ENCODE data around the gene ZBTB38. TPM values are rescaled to one million over a fixed set of nuclear protein-coding genes. Genes with fewer than 3 reads are reported as not detected.

The ZBTB38 gene
- total and polyA plus RNA-seq, 3 donors from 2014 or later: 66.7 to 167 (median 131) TPM

DNA sequence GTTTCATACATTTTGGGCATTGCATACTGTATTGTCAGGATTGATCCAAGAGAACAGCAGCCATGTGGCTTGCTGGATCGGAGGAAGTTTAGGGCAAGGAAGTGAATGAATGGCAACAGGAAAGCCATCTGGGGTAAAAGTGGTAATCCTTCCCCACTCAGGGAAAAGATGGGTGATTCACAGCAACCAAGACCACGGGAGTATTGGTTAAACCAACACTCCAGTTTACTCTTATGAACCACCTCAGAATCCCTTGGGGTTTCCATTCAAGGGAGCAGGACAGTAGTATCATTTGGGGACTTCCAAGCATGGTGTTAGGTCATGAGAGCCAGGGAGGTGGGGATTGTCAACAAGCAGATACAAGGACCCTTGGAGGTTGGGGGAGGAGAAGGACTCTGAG is 25.2 kb upstream of the ZBTB38 start:
- intact Hi-C loops (cut with DNase I; ENCODE audit: low total_unique reads): no loop called here
- no peaks in the 10 kb centered on the region for H3K4me1 ChIP-seq
- no peaks in the 10 kb centered on the region for H3K36me3 ChIP-seq (ENCODE audit: low read depth, missing control alignments)
- no peaks in the 10 kb centered on the region for H3K9me3 ChIP-seq
- H3K27me3 ChIP-seq: no peaks in the 10 kb centered on the region
- H3K27ac ChIP-seq: no peak overlapping the region
- 46 to 85% methylated on average over 2 of the region's 2 CpGs for WGBS, 2 donors
- TF ChIP-seq POLR2A (IDR thresholded peaks at IDR 0.05): no peak
- TF ChIP-seq, protein P1, sequence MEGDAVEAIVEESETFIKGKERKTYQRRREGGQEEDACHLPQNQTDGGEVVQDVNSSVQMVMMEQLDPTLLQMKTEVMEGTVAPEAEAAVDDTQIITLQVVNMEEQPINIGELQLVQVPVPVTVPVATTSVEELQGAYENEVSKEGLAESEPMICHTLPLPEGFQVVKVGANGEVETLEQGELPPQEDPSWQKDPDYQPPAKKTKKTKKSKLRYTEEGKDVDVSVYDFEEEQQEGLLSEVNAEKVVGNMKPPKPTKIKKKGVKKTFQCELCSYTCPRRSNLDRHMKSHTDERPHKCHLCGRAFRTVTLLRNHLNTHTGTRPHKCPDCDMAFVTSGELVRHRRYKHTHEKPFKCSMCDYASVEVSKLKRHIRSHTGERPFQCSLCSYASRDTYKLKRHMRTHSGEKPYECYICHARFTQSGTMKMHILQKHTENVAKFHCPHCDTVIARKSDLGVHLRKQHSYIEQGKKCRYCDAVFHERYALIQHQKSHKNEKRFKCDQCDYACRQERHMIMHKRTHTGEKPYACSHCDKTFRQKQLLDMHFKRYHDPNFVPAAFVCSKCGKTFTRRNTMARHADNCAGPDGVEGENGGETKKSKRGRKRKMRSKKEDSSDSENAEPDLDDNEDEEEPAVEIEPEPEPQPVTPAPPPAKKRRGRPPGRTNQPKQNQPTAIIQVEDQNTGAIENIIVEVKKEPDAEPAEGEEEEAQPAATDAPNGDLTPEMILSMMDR (IDR thresholded peaks at IDR 0.05): no peak
- no peak for DNase-seq
- no peak overlapping the region for H3K4me3 ChIP-seq

DNA sequence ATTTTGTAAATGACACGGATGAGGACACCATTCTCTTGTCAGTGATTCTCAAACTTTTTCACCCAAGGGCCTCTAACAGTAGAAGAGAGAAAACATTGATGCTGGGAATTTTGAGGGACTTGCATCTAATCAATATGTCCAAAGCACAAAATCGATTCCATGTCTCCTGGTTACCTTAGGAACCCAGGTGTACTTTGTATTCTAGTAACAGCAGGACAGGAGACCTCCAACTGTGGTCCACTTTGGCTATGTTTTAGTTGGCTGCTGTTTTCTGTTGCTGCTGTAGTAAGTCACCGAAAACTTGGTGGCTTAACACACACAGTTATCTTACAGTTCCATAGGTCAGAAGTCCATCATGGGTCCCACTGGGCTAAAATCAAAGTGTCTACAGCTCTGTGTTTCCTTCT is 24.4 kb upstream of the ZBTB38 start:
- 87 to 88% methylated on average over 3 of the region's 3 CpGs for WGBS, 2 donors
- no peak for TF ChIP-seq POLR2A (IDR thresholded peaks at IDR 0.05)
- TF ChIP-seq, protein P1 (IDR thresholded peaks at IDR 0.05): no peak

DNA sequence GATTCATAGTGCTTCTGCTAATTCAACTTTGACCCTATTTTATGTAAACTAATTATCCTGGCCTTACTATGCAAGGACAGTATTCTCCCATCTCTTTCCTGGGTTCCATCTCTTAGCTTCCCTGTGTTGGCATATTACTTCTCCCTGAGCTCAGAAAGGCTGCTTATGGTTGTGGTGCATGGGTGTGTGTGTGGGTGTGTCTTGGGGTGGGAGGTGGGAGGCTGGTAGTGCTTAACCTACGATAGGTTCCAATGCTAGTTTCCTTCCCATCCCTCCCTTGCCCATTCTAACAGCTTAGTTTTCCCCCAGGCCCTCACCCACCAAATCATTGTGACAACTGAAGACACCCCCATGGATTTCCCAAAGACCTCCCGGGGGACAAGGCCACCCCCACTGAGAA is 22.8 kb upstream of the ZBTB38 start:
- intact Hi-C loops (cut with DNase I; ENCODE audit: low total_unique reads): no loop called here
- DNase-seq: no peak
- no peak overlapping the region for H3K4me3 ChIP-seq
- H3K27ac ChIP-seq: no peak overlapping the region
- TF ChIP-seq POLR2A (IDR thresholded peaks at IDR 0.05): no peak
- TF ChIP-seq, protein P1 (IDR thresholded peaks at IDR 0.05): no peak
- H3K9me3 ChIP-seq: no peaks in the 10 kb centered on the region
- no peaks in the 10 kb centered on the region for H3K27me3 ChIP-seq
- WGBS, 2 donors: 86 to 97% methylated on average over 1 to 2 of the region's 2 CpGs
- H3K36me3 ChIP-seq (ENCODE audit: low read depth, missing control alignments): no peaks in the 10 kb centered on the region
- no peaks in the 10 kb centered on the region for H3K4me1 ChIP-seq

More for the DNA sequence above, 24.4 kb upstream of the ZBTB38 start:
- Histone ChIP-seq H3K4me1 (no peaks in the 10 kb centered on the region), H3K4me3 (no peak overlapping the region), H3K36me3 (ENCODE audit: low read depth, missing control alignments) (no peaks in the 10 kb centered on the region), H3K27me3 (no peaks in the 10 kb centered on the region), H3K9me3 (no peaks in the 10 kb centered on the region), H3K27ac (no peak overlapping the region)
- intact Hi-C loops (cut with DNase I; ENCODE audit: low total_unique reads): no loop called here
- DNase-seq: no peak

DNA sequence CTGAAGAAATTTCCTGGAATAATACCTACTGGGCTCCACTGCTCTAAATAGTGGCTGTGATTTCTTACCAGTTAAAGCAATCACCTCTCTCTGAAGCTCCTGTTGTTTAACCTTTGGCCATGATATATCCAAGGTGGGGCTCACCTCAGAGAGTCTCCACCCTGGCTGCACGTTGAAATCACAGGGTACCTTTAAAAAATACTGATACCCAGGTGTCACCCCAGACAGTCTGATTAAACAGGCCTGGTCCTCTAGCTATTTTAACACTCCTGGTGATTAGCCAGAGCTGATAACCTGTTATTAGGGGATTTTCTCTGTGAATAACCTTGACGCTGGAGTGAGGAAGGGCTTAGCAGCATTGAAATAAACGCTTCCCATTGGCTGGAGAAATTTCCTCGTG is 22.3 kb upstream of the ZBTB38 start:
- TF ChIP-seq, protein P1 (IDR thresholded peaks at IDR 0.05): no peak
- no peak for TF ChIP-seq POLR2A (IDR thresholded peaks at IDR 0.05)
- WGBS, 2 donors: 67 to 72% methylated on average over 4 of the region's 4 CpGs
- no peak for DNase-seq
- Histone ChIP-seq H3K9me3 (no peaks in the 10 kb centered on the region), H3K4me1 (no peaks in the 10 kb centered on the region), H3K27ac (no peak overlapping the region), H3K36me3 (ENCODE audit: low read depth, missing control alignments) (no peaks in the 10 kb centered on the region), H3K27me3 (no peaks in the 10 kb centered on the region), H3K4me3 (no peak overlapping the region)
- intact Hi-C loops (cut with DNase I; ENCODE audit: low total_unique reads): no loop called here

DNA sequence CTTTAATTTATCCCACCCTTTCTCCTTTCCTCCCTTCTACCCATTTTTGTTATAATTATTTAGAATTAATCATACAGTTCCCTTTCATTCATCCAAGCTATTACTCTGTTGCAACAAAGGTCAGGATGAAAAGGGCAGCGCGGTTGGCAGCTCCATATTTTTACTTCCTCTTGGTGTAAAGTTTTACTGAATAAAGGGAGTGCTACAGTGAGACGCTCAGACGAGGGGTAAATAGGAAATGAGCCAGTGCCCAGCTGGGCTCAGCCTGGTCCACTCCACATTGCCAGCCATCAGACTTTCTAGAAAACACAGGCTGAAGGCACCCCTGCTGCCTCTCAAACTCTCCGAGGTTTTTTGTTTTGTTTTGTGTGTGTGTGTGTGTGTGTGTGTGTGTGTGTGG is 21.9 kb upstream of the ZBTB38 start:
- no peak overlapping the region for H3K4me3 ChIP-seq
- no peaks in the 10 kb centered on the region for H3K27me3 ChIP-seq
- H3K27ac ChIP-seq: no peak overlapping the region
- no peaks in the 10 kb centered on the region for H3K9me3 ChIP-seq
- no peak for TF ChIP-seq POLR2A (IDR thresholded peaks at IDR 0.05)
- TF ChIP-seq, protein P1 (IDR thresholded peaks at IDR 0.05): no peak
- intact Hi-C loops (cut with DNase I; ENCODE audit: low total_unique reads): no loop called here
- no peaks in the 10 kb centered on the region for H3K4me1 ChIP-seq
- H3K36me3 ChIP-seq (ENCODE audit: low read depth, missing control alignments): no peaks in the 10 kb centered on the region
- 64 to 69% methylated on average over 4 to 5 of the region's 5 CpGs for WGBS, 2 donors
- no peak for DNase-seq
